Mesothelial cell of epicardium (in vitro differentiated cells): ENCODE data around the gene PRR15L. TPM values are rescaled to one million over a fixed set of nuclear protein-coding genes. Genes with fewer than 3 reads are reported as not detected.

Experiments used
- DNase-seq, 2 experiments: peaks; one replicate each; pipeline ENCODE4 v3.0.0; 2021; ENCODE audit warnings: low spot score in 2 of 2; ENCODE audit not compliant: unreplicated experiment in 2 of 2
- H3K27ac Mint-ChIP-seq: 2 replicates; pipeline ENCODE4 v1.8.0; 2021; ENCODE audit warnings: mixed read lengths
- H3K27me3 Mint-ChIP-seq: 2 replicates; pipeline ENCODE4 v1.8.0; 2021; ENCODE audit warnings: low read depth, mixed read lengths
- H3K36me3 Mint-ChIP-seq: 2 replicates; pipeline ENCODE4 v1.8.0; 2021; ENCODE audit warnings: mixed read lengths
- H3K4me1 Mint-ChIP-seq: 2 replicates; pipeline ENCODE4 v1.8.0; 2021; ENCODE audit warnings: mixed read lengths
- H3K4me3 Mint-ChIP-seq: 2 replicates; pipeline ENCODE4 v1.8.0; 2021; ENCODE audit warnings: mild to moderate bottlenecking, moderate library complexity, mixed read lengths
- H3K9me3 Mint-ChIP-seq: 2 replicates; pipeline ENCODE4 v1.8.0; 2021; ENCODE audit warnings: mixed read lengths
- CTCF ChIP-seq: fragments of 200-600 bp; sonication (generic); IDR thresholded peaks from one replicate; pipeline ENCODE4 v1.5.0; 2021; ENCODE audit warnings: antibody characterized with exemption; ENCODE audit not compliant: unreplicated experiment
- total RNA-seq: library from RNA; stranded (reverse); gene quantifications from 3 replicates; pipeline ENCODE4 v1.2.1, GENCODE V29; 2021

Gene PRR15L
- total RNA-seq, 1 donor from 2014 or later = 3.4 TPM

GRCh38 chr17:47916489-47917208, 41.0 kb downstream of the PRR15L start:
- Mint-ChIP-seq H3K27me3 (no peaks in the 10 kb centered on the region), H3K4me3 (no peak overlapping the region), H3K9me3 (no peaks in the 10 kb centered on the region), H3K36me3 (peaks cover 8% of the 10 kb centered on the region), H3K4me1 (peaks cover 5% of the 10 kb centered on the region), H3K27ac (no peak overlapping the region)
- TF ChIP-seq CTCF = no peak
- no peak for DNase-seq

DNA sequence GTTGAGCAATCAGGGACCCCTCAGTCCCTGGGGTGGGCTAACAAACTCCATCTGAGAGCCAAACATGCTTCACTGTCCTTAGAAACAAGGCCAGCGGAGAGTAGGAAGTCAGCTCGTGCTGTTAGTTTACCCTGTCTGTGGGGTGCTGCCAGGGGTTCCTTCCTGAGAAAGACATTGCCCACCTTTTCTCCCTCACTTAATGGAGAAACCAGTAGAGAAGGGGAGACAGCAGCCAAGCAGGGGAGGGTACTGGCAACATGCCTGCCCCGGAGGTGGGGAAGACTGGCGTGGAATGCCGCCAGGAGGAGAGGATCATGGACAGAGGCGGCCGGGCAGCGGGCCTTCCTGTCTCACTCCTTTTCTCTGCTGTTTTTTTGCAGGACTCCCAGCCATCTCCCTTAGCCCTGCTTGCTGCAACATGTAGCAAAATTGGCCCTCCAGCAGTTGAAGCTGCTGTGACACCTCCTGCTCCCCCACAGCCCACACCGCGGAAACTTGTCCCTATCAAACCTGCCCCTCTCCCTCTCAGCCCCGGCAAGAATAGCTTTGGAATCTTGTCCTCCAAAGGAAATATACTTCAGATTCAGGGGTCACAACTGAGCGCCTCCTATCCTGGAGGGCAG, 41.8 kb downstream of the PRR15L start:
- no peak for TF ChIP-seq CTCF
- DNase-seq = no peak
- H3K27ac Mint-ChIP-seq = peak overlapping the region; percentile 66
- no peak overlapping the region for H3K4me3 Mint-ChIP-seq
- peaks cover 8% of the 10 kb centered on the region for H3K36me3 Mint-ChIP-seq
- peaks cover 5% of the 10 kb centered on the region for H3K4me1 Mint-ChIP-seq
- no peaks in the 10 kb centered on the region for H3K27me3 Mint-ChIP-seq
- H3K9me3 Mint-ChIP-seq = no peaks in the 10 kb centered on the region

DNA sequence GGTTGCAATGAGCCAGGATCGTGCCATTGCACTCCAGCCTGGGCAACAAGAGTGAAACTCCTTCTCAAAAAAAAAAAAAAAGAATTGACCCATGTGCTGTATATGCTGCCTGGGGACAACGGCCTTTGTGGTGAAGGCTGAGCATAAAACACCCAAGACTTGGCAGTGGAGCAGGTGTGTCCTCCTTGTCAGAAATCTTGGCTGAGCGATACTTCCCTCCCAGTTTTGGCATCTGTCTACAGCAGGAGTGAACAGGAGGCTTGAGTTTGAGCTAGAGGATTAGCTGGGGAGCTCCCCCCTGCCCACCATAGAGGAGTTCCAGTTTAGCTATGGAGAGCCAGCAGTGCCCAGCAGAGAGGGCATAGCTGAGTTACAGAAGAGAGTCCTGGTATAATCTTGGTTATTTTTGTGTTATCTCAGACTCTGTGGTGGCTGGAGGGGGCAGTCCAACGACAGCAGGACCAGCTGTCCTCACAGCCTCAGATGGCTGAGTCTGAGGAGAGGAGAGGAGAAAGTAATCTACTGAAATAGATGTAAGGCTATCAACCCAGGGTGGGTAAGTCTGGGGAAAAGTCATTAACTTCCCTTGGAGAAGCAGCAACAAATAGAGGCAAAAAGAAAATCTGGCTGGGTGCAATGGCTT, 43.3 kb downstream of the PRR15L start:
- H3K4me1 Mint-ChIP-seq = peaks cover 5% of the 10 kb centered on the region
- no peak overlapping the region for H3K4me3 Mint-ChIP-seq
- DNase-seq = no peak
- no peaks in the 10 kb centered on the region for H3K9me3 Mint-ChIP-seq
- no peak for TF ChIP-seq CTCF
- H3K27ac Mint-ChIP-seq = peak overlapping the region; percentile 5
- no peaks in the 10 kb centered on the region for H3K27me3 Mint-ChIP-seq
- H3K36me3 Mint-ChIP-seq = peaks cover 5% of the 10 kb centered on the region

DNA sequence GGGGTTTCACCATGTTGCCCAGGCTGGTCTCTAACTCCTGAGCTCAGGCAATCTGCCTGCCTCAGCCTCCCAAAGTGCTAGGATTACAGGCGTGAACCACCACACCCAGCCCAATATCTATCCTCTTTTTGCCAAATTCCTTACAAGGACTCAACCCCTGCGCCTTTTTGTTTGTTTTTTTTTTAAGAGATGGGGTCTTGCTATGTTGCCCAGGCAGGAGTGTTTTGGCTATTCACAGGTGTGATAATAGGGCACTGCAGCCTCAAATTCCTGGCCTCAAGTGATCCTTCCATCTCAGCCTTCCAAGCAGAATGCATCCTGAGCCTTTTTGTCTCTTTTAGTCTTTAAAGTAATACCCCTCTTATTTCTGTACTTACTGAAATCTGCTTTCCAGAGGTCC, 44.6 kb downstream of the PRR15L start:
- Mint-ChIP-seq H3K27me3 (no peaks in the 10 kb centered on the region), H3K27ac (no peak overlapping the region), H3K36me3 (peaks cover 10% of the 10 kb centered on the region), H3K4me1 (peaks cover 5% of the 10 kb centered on the region), H3K9me3 (no peaks in the 10 kb centered on the region), H3K4me3 (no peak overlapping the region)
- no peak for TF ChIP-seq CTCF
- DNase-seq = no peak

DNA sequence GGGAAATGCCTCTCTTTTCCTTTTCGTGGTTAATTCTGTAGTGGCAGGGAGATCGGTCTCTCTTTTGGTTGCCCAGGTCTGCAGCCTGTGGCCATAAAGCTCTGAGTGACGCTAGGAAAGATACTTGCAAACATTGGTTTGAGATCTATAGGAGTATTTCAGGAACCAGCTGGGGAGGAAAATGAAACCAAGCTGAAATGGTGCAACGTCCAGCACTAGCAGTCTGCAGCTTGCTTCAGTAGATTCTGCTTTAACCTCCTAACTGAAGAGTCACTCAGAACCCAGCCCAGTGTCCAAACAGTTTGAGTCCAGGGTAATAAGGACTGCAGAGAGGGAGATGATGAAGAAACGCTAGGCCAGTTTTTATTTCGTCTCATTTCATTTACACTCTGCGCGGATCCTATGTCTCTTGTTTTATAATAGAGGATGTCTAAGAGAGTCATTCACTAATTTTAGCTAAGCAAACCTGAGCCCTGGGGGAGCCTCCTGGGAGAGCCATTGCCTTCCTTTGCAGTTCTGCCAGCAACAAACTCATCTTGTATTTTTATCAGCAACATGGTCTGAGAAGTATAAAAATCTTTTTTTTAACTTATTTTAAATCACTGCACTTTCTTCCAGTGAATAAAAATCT, 49.6 kb downstream of the PRR15L start:
- Mint-ChIP-seq H3K36me3 (peaks cover 11% of the 10 kb centered on the region), H3K4me3 (no peak overlapping the region), H3K9me3 (no peaks in the 10 kb centered on the region), H3K27ac (no peak overlapping the region), H3K4me1 (no peaks in the 10 kb centered on the region), H3K27me3 (no peaks in the 10 kb centered on the region)
- no peak for TF ChIP-seq CTCF
- DNase-seq = no peak
